Testis (tissue), 2 donors: ENCODE results near the gene FAAH.

ENCODE experiments used
- POLR2A ChIP-seq: fragments of 450-650 bp; IDR thresholded peaks from one replicate; pipeline ENCODE4 v1.6.1; 2017; ENCODE audit warnings: antibody characterized with exemption, mild to moderate bottlenecking, moderate library complexity
- TF ChIP-seq, protein P1 (sequence below), 3 experiments: fragments of 450-650 bp in 2 of 3; fragments of 200-600 bp in 1 of 3; sonication (generic) in 1 of 3; IDR thresholded peaks; one replicate each; pipeline ENCODE4 v1.5.1; 2016 to 2019; ENCODE audit warnings: antibody characterized with exemption in 3 of 3, mild to moderate bottlenecking in 2 of 3, moderate library complexity in 1 of 3

DNA sequence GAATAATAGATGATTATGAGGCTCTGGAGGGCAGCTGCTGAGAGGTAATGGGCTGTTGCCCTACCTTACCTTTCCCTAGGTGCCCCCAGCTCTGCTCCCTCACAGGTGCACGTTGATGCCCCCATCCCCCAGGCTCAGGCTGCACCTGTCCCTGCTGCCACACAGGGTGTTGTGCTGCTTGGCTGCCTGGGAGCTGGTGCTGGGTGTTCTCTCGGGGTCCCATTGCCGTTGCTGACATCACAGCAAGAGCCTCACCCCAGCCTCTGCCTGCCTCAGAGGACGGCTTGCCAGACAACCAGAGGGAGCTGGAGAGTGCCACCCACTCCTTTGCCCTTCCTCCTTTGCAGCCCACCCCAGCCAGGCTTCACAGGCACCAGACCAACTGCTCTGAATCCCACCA, 64.1 kb downstream of the FAAH start:
- TF ChIP-seq, protein P1, sequence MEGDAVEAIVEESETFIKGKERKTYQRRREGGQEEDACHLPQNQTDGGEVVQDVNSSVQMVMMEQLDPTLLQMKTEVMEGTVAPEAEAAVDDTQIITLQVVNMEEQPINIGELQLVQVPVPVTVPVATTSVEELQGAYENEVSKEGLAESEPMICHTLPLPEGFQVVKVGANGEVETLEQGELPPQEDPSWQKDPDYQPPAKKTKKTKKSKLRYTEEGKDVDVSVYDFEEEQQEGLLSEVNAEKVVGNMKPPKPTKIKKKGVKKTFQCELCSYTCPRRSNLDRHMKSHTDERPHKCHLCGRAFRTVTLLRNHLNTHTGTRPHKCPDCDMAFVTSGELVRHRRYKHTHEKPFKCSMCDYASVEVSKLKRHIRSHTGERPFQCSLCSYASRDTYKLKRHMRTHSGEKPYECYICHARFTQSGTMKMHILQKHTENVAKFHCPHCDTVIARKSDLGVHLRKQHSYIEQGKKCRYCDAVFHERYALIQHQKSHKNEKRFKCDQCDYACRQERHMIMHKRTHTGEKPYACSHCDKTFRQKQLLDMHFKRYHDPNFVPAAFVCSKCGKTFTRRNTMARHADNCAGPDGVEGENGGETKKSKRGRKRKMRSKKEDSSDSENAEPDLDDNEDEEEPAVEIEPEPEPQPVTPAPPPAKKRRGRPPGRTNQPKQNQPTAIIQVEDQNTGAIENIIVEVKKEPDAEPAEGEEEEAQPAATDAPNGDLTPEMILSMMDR (IDR thresholded peaks at IDR 0.05), result no peak
- no peak for TF ChIP-seq POLR2A
